ENCODE measurements around the gene GABPB1.

- TF ChIP-seq POLR2A (IDR thresholded peaks at IDR 0.05) = no peak
- no peak for TF ChIP-seq CTCF (IDR thresholded peaks at IDR 0.05)
- no peak for TF ChIP-seq POLR2AphosphoS5 (IDR thresholded peaks at IDR 0.05)
- no peak for TF ChIP-seq EP300 (IDR thresholded peaks at IDR 0.05)
Measured at GRCh38 chr15:50390554-50391264, 35.7 kb upstream of the GABPB1 start.

Data from stomach (tissue), 4 donors.